Large intestine (tissue), 3 donors: ENCODE measurements around the gene MYL10. TPM values are rescaled to one million over a fixed set of nuclear protein-coding genes. Genes with fewer than 3 reads are reported as not detected.

ENCODE experiments used
- DNase-seq, 2 donors: peaks; one replicate each; pipeline versions ENCODE4 v3.0.0 to v3.0.0-alpha.2; 2013
- H3K27ac ChIP-seq: one replicate; pipeline ENCODE4 v1.5.1; 2013; ENCODE audit warnings: low read length
- H3K27me3 ChIP-seq: 2 replicates; pipeline ENCODE4 v1.6.1; 2013; ENCODE audit warnings: low read length; ENCODE audit not compliant: control insufficient read depth, insufficient read depth
- H3K36me3 ChIP-seq: 2 replicates; pipeline ENCODE4 v1.6.1; 2013; ENCODE audit warnings: low read length; ENCODE audit not compliant: control insufficient read depth, insufficient read depth
- H3K4me1 ChIP-seq: one replicate; pipeline ENCODE4 v1.6.1; 2013; ENCODE audit warnings: low read length; ENCODE audit not compliant: control insufficient read depth, insufficient read depth
- H3K4me3 ChIP-seq: one replicate; pipeline ENCODE4 v1.5.1; 2013; ENCODE audit warnings: low read length
- H3K9me3 ChIP-seq: one replicate; pipeline ENCODE4 v1.6.1; 2013; ENCODE audit warnings: mild to moderate bottlenecking, low read depth, low read length, moderate library complexity; ENCODE audit not compliant: control insufficient read depth
- WGBS: methylation state at CpG from one replicate; pipeline ENCODE4 v1.1.5; 2013; ENCODE audit warnings: low lambda C conversion rate; ENCODE audit not compliant: insufficient coverage; 5-methylcytosine and 5-hydroxymethylcytosine counted together
- polyA plus RNA-seq: library from polyadenylated mRNA; unstranded; fragments of 120-200 nt; gene quantifications from one replicate; pipeline ENCODE4 v1.2.1, GENCODE V29; 2013

Gene MYL10
- polyA plus RNA-seq, 1 donor, result not detected

DNA sequence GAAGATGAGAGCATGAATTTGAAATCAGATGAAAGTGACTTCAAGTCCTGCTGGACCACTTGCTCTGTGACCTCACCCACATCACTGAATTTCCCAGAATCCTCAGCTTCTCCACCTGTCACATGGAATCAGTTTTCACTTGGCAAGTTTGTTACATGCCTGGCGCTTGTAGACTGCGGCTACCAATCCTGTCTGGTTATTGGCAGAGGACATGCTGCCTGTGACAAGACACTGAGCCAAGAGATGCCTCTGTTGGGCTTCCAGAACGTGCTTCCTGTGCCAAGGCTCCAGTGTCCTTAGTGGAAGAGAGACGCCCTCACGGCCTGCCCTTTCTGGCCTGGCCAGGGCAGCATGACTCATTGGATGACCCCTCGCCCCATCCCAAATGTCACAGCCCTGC lies 4.4 kb upstream of the MYL10 start:
- Histone ChIP-seq H3K4me3 (no peak overlapping the region), H3K4me1 (no peaks in the 10 kb centered on the region), H3K27ac (no peak overlapping the region), H3K36me3 (no peaks in the 10 kb centered on the region), H3K27me3 (no peaks in the 10 kb centered on the region), H3K9me3 (peaks cover 3% of the 10 kb centered on the region)
- no CpG with 5 or more reads among the region's 6 CpGs for WGBS
- no peak for DNase-seq

DNA sequence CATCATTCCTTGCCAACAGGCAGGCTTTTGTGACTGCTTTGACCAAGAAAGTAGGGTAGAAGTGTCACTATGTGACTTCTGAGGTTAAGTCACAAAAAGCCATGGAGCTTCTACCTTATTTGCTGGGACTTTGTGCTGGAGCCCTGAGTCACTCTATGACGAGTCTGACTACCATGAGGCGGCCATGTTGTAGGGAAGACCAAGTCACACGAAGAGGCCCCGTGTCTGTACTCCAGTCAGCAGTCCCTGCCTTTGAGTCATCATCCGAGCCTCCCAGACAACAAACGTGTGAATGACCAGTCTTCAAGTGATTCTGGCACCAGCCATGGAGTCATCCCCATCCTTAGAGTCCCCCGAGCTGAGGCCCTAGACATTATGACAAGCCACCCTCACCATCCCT lies 3.5 kb upstream of the MYL10 start:
- no peaks in the 10 kb centered on the region for H3K36me3 ChIP-seq
- WGBS, result no CpG with 5 or more reads among the region's 7 CpGs
- H3K9me3 ChIP-seq, result peaks cover 3% of the 10 kb centered on the region
- no peaks in the 10 kb centered on the region for H3K4me1 ChIP-seq
- no peak overlapping the region for H3K27ac ChIP-seq
- H3K27me3 ChIP-seq, result no peaks in the 10 kb centered on the region
- no peak overlapping the region for H3K4me3 ChIP-seq
- DNase-seq, result no peak

DNA sequence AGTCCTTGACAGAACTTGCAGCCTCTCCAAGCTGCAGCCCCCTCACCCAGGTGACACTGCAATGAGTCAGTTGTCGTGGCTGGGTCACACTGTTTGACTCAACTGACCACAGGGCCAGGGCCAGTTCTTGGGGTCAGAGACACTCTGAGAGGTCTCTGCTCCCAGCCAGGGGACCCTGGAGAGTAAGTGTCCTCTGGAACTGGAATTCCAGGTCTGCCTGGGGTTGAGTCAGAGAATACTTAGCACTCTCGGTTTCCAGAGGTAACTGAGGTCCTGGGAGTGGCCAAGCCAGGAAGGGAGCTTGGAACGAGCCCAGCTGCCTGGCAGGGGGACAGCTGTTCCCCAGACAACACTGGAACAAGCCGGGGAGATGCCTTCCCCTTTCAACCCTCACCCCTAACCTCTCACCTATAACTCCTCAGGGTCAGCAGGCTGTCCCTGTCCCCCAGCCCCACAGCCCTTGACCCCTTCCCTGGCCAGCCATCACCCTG lies 2.2 kb upstream of the MYL10 start:
- no peaks in the 10 kb centered on the region for H3K4me1 ChIP-seq
- H3K9me3 ChIP-seq, result peaks cover 3% of the 10 kb centered on the region
- H3K4me3 ChIP-seq, result no peak overlapping the region
- DNase-seq, result no peak
- no peaks in the 10 kb centered on the region for H3K36me3 ChIP-seq
- peaks cover 5% of the 10 kb centered on the region for H3K27me3 ChIP-seq
- no peak overlapping the region for H3K27ac ChIP-seq
- no CpG with 5 or more reads among the region's 4 CpGs for WGBS

DNA sequence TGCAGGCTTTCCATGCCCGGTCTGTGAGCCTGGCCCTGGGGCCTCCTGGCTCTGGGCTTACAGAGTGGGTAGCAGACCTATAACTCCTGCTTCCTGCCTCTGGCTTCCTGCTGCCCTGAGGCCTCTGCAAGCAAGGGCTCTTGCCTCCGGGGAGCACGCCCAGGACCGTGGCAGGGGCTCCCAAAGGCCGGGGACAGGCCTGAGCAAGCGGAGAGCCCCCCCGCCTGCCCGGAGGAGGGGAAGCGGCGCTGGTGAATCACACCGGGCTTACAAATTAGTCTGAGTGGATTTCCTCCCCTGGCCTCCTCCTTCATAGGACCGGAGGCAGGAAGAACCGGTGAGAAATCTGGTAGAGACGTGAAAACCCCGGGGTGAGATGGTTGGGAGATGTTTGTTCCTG lies 1.5 kb upstream of the MYL10 start:
- DNase-seq, result no peak
- peaks cover 3% of the 10 kb centered on the region for H3K9me3 ChIP-seq
- H3K27me3 ChIP-seq, result peaks cover 11% of the 10 kb centered on the region
- no peaks in the 10 kb centered on the region for H3K4me1 ChIP-seq
- no peaks in the 10 kb centered on the region for H3K36me3 ChIP-seq
- no CpG with 5 or more reads among the region's 15 CpGs for WGBS
- H3K4me3 ChIP-seq, result no peak overlapping the region
- no peak overlapping the region for H3K27ac ChIP-seq

DNA sequence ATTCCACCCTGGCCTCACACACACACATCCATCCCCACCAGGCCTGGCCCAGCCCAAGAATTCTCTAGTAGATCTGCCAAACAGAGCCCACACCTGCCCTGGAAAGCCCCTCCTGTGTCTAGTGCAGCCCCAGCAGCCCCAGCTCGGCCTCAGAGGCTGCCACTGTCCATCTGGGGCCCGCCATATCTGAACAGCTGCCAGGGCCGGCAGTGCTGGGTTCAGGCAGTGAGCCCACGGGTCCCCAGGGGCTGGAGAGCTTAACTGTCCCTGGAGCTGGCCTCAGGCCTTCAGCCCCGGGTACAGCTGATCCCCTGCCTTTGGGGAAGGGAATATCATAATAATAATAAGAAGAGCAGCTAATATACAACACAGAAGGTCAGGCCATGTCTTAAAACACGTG lies 574 bp downstream of the MYL10 start:
- H3K4me1 ChIP-seq, result no peaks in the 10 kb centered on the region
- DNase-seq, result no peak
- no CpG with 5 or more reads among the region's 6 CpGs for WGBS
- H3K36me3 ChIP-seq, result no peaks in the 10 kb centered on the region
- no peak overlapping the region for H3K4me3 ChIP-seq
- H3K27ac ChIP-seq, result no peak overlapping the region
- peaks cover 27% of the 10 kb centered on the region for H3K27me3 ChIP-seq
- H3K9me3 ChIP-seq, result peaks cover 3% of the 10 kb centered on the region

DNA sequence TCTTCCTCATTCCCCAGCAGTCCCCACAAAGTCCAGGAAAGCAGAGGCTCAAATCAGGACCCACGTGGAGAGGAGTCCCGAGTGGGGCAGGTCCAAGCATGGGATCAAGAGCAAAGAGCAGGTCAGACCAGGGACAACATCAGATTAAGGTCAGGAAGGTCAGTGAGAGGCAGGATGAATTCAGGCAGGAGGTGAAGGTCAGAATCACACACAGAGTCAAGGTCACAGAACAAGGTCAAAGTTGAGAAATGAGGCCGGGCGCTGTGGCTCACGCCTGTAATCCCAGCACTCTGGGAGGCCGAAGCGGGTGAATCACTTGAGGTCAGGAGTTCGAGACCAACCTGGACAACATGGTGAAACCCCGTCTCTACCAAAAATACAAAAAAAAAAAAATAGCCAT lies 2.3 kb downstream of the MYL10 start:
- no peak for DNase-seq
- Histone ChIP-seq H3K27ac (no peak overlapping the region), H3K36me3 (no peaks in the 10 kb centered on the region), H3K4me3 (no peak overlapping the region), H3K9me3 (no peaks in the 10 kb centered on the region), H3K27me3 (peaks cover 27% of the 10 kb centered on the region), H3K4me1 (no peaks in the 10 kb centered on the region)
- no CpG with 5 or more reads among the region's 9 CpGs for WGBS

DNA sequence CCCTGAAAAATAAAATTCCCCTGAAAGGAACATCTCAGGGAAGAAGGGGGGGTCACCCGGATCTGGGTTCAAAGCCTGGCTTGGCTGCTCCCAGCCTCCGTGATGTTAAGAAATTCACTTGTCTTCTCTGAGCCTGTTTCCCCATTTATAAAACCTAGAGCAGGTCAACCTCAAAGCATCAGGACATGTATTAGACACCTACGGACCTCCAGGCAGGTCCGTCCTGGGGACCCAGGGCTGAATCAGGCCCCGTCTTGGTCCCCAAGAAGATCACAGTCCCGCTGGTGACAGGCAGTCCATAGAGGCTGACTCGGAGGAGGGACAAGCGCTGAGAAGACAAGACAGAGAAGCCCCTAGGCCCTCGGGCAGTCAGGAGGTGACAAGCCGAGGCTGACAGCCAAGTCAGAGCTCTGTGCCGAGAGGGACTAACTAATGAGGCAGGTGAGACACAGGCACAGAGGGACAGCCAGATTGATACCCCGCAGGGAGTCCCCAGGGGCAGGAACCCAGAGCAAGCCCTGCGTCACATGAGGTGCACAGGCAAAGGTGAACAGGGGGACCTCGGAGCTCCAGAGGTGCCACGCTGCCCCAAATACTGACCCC lies 2.9 kb downstream of the MYL10 start:
- WGBS, result 50% methylated on average over 2 of the region's 15 CpGs
- Histone ChIP-seq H3K4me3 (no peak overlapping the region), H3K4me1 (no peaks in the 10 kb centered on the region), H3K36me3 (no peaks in the 10 kb centered on the region), H3K27ac (no peak overlapping the region), H3K27me3 (peaks cover 27% of the 10 kb centered on the region), H3K9me3 (no peaks in the 10 kb centered on the region)
- DNase-seq, result no peak

DNA sequence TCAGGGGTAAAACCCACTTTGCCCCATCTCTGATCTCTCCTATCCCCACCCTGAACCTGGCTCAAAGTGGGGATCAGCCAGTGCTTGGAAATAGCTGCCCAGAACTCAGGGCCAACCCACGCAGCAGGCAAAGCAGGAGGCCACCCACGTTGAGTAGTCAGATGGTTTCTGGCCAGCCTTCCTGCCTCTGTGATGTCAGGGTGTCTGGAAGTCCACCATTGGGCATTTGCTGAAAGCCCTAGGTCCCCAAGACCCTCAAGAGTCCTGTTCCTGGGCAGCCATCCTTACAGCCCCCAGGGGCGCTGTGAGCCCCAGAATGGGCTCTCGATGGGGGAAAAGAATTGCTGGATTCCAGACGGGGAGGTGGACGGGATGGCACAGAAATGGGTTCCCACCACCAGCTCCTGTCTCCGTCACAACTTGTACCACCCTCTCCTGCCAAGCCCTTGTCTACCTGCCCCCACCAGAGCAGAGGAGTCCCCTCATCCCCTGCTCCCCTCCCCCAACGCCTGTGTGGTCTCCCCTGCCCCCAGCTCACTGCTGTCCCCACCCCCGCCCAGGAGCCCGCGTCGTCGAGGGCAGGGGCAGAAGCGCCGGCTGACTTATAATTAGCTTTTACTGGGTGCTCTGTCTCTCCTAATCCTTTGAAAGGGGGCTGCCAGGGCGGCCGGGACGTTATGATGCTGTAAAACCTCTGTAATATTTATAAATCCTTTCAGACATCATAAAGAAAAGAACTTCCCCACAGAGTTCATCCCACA lies 3.9 kb downstream of the MYL10 start:
- Histone ChIP-seq H3K4me1 (no peaks in the 10 kb centered on the region), H3K27ac (no peak overlapping the region), H3K36me3 (no peaks in the 10 kb centered on the region), H3K4me3 (no peak overlapping the region), H3K27me3 (peaks cover 27% of the 10 kb centered on the region), H3K9me3 (no peaks in the 10 kb centered on the region)
- DNase-seq, result no peak
- WGBS, result no CpG with 5 or more reads among the region's 18 CpGs

DNA sequence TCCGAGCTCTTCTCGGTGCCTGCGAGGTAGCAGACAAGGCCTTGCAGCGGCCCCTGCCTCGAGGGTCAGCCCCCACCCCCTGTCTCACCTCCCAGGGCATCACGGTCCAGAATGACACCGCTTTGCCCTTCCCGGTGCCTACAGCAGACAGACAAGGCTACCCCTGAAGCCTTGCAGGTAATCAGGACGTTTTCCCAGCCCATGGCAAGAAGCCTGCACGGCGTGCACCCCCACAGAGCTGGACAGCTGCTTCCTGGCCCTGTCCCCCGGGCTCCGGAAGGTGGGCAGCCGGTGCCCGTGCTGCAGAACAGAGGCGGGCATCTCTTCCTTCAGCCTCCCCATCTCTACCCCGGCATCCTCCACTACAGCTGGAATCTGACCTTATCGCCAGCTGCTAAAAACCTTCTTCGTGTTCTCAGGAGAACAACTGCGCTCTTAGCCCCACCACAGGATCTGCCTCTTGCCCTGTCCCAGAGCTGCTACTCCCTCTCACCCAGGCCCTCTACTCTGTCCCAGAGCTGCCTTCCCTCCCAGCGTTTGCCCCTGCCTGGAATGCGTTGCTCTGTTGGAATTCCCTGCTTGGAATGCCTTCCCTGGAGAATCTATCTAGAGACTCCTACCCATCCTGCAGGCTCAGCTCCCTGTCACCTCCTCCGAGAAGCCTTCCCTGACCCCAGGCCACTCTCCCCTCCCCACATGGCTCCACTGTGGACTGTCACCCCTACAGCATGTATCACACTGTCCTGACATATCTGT lies 4.7 kb downstream of the MYL10 start:
- H3K4me3 ChIP-seq, result no peak overlapping the region
- no peak overlapping the region for H3K27ac ChIP-seq
- no CpG with 5 or more reads among the region's 23 CpGs for WGBS
- no peaks in the 10 kb centered on the region for H3K36me3 ChIP-seq
- H3K4me1 ChIP-seq, result no peaks in the 10 kb centered on the region
- H3K9me3 ChIP-seq, result no peaks in the 10 kb centered on the region
- no peak for DNase-seq
- peaks cover 27% of the 10 kb centered on the region for H3K27me3 ChIP-seq

DNA sequence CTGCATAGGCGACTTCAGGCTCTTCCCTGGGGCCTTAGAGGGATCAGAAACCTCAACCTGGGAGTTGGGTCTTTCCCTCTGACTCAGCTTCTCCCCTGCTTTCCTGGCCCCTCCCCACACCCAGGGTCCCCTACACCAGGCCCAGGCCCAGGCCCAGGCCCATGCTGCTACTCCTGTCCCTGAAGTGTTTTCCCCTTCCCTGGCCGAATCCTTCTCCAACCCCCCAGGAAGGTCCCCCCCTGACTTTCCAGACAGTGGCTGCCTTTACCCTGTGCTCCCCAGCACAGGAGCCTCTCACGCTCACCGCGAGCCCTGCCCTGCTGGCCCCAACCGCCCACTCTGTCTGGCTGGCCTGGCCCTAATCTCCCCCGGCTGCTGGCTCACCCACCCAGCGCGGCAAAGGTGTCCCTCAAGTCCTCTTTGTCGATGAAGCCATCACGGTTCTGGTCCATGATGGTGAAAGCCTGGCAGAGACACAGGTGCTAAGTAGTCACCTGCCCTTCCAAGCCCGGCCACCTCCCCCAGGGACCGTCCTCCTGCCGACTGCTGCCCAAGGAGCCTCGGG lies 6.4 kb downstream of the MYL10 start:
- no CpG with 5 or more reads among the region's 15 CpGs for WGBS
- no peak overlapping the region for H3K4me3 ChIP-seq
- no peaks in the 10 kb centered on the region for H3K9me3 ChIP-seq
- H3K4me1 ChIP-seq, result no peaks in the 10 kb centered on the region
- peaks cover 27% of the 10 kb centered on the region for H3K27me3 ChIP-seq
- no peak overlapping the region for H3K27ac ChIP-seq
- DNase-seq, result no peak
- no peaks in the 10 kb centered on the region for H3K36me3 ChIP-seq
